Gastrocnemius medialis (tissue), 4 donors: ENCODE results near the gene REXO1.

Experiments
- POLR2A ChIP-seq, 2 donors: fragments of 450-650 bp; IDR thresholded peaks; one replicate each; pipeline ENCODE4 v1.6.1; 2017; ENCODE audit warnings: antibody characterized with exemption in 2 of 2, mild to moderate bottlenecking in 2 of 2, moderate library complexity in 2 of 2
- TF ChIP-seq, protein P1 (sequence below), 5 experiments: fragments of 450-650 bp in 3 of 5; fragments of 200-600 bp in 2 of 5; sonication (generic) in 2 of 5; IDR thresholded peaks in 4 of 5; conservative IDR thresholded peaks in 1 of 5; 1 replicate in 4 of 5; 2 replicates in 1 of 5; pipeline ENCODE4 v1.5.1; 2016 to 2019; ENCODE audit warnings: antibody characterized with exemption in 5 of 5, mild to moderate bottlenecking in 3 of 5, moderate library complexity in 3 of 5

DNA sequence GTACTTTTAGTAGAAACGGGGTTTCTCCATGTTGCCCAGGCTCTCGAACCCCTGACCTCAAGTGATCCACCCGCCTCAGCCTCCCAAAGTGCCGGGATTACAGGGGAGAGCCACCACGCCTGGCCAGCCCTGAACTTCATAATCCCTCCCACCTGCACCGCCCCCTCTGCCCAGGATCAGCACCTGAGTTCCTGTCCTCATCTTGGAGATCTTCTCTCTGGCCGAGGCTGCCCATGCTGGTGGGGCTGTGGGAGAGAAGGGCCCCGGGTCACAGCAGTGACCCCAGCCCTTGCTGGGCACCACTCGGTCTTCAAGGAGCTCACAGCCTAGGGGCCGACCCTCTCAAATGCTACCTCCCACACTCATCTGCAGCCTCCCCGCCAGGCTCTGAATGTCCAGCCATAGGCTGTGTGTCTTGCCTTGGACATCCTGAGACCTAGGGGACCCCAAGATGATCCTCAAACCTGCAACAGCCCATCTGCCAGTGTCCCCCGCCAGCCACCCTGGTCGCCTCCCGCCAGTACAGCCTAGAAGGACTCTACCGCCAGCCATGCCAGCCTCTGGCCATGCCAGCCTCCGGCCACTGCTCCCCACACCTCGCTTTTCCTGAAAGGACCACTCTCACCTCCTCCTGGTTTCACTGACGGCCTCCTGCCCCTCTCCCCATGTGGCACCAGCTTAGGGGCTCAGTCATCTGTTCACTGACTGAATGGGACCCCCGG, 37.7 kb downstream of the REXO1 start:
- TF ChIP-seq, protein P1, sequence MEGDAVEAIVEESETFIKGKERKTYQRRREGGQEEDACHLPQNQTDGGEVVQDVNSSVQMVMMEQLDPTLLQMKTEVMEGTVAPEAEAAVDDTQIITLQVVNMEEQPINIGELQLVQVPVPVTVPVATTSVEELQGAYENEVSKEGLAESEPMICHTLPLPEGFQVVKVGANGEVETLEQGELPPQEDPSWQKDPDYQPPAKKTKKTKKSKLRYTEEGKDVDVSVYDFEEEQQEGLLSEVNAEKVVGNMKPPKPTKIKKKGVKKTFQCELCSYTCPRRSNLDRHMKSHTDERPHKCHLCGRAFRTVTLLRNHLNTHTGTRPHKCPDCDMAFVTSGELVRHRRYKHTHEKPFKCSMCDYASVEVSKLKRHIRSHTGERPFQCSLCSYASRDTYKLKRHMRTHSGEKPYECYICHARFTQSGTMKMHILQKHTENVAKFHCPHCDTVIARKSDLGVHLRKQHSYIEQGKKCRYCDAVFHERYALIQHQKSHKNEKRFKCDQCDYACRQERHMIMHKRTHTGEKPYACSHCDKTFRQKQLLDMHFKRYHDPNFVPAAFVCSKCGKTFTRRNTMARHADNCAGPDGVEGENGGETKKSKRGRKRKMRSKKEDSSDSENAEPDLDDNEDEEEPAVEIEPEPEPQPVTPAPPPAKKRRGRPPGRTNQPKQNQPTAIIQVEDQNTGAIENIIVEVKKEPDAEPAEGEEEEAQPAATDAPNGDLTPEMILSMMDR (IDR thresholded peaks at IDR 0.05 in 4 of 5, conservative IDR thresholded peaks at IDR 0.05 in 1 of 5) = no peak
- TF ChIP-seq POLR2A (IDR thresholded peaks at IDR 0.05) = no peak
